Suppressor macrophage (primary cell): Measurements from ENCODE around the gene TBX1.

ENCODE experiments used
- DNase-seq, 4 experiments: peaks; one replicate each; pipeline ENCODE4 v3.0.0-alpha.2; 2020 to 2022
- total RNA-seq, 17 experiments: gene quantifications; one replicate each; lab custom pipeline; 2026; ENCODE audit warnings: mixed read lengths in 6 of 17, inconsistent platforms in 3 of 17; lab: John Stamatoyannopoulos, UW

TBX1 gene
- 0 to 4.2 (median 0.85) reads per million in 17 experiments for total RNA-seq

GRCh38 chr22:19760058-19760950 is at the start of gene TBX1:
Gene TBX1 (plus strand): TSS chr22:19760778. CDS start chr22:19760844, 66 bp downstream.
- peak in 2 of 4 experiments; percentile 19 to 37 for DNase-seq

- DNase-seq: no peak
Measured at GRCh38 chr22:19713245-19713644, 47.3 kb upstream of the TBX1 start.

GRCh38 chr22:19713650-19714311 is 46.8 kb upstream of the TBX1 start:
- DNase-seq: no peak

GRCh38 chr22:19714312-19715187 is 46.0 kb upstream of the TBX1 start, which contains the start of gene SEPTIN5:
Gene SEPTIN5 (plus strand): TSS chr22:19714503. CDS start chr22:19714589, 86 bp downstream.
- DNase-seq: peak in 2 of 4 experiments; percentile 30 to 36

GRCh38 chr22:19715188-19715930 is 45.2 kb upstream of the TBX1 start:
- DNase-seq: no peak

- DNase-seq: no peak
Measured at GRCh38 chr22:19716041-19716828, 44.3 kb upstream of the TBX1 start.

- DNase-seq: no peak
Measured at GRCh38 chr22:19716829-19717105, 43.8 kb upstream of the TBX1 start.

GRCh38 chr22:19717181-19717580 is 43.4 kb upstream of the TBX1 start:
- DNase-seq: no peak

GRCh38 chr22:19717691-19718455 is 42.7 kb upstream of the TBX1 start:
- DNase-seq: peak; percentile 75 to 90 (median 87)

- no peak for DNase-seq
Measured at GRCh38 chr22:19718456-19719049, 42.0 kb upstream of the TBX1 start.

GRCh38 chr22:19719050-19719482 is 41.5 kb upstream of the TBX1 start:
- no peak for DNase-seq

- no peak for DNase-seq
Measured at GRCh38 chr22:19719488-19720021, 41.0 kb upstream of the TBX1 start.

GRCh38 chr22:19720150-19720827 is 40.3 kb upstream of the TBX1 start:
- DNase-seq: no peak

- no peak for DNase-seq
Measured at GRCh38 chr22:19720999-19721329, 39.6 kb upstream of the TBX1 start.

GRCh38 chr22:19721330-19722177 is 39.0 kb upstream of the TBX1 start:
- no peak for DNase-seq

GRCh38 chr22:19722178-19722981 is 38.2 kb upstream of the TBX1 start:
- DNase-seq: no peak

GRCh38 chr22:19722982-19723231 is 37.7 kb upstream of the TBX1 start:
- DNase-seq: no peak
